ENCODE data around the gene INPP5A. TPM values are rescaled to one million over a fixed set of nuclear protein-coding genes. Genes with fewer than 3 reads are reported as not detected.
A peak's percentile ranks its signal among the peaks of the same experiment; 100 is the strongest.
"Not testable (repeated sequence)": the region's sequence is repeated elsewhere in the genome, so short reads cannot be mapped to it uniquely, and the experiment has no call there.

The INPP5A gene
- total RNA-seq, 1 experiment from 2014 or later, result 32.1 TPM

DNA sequence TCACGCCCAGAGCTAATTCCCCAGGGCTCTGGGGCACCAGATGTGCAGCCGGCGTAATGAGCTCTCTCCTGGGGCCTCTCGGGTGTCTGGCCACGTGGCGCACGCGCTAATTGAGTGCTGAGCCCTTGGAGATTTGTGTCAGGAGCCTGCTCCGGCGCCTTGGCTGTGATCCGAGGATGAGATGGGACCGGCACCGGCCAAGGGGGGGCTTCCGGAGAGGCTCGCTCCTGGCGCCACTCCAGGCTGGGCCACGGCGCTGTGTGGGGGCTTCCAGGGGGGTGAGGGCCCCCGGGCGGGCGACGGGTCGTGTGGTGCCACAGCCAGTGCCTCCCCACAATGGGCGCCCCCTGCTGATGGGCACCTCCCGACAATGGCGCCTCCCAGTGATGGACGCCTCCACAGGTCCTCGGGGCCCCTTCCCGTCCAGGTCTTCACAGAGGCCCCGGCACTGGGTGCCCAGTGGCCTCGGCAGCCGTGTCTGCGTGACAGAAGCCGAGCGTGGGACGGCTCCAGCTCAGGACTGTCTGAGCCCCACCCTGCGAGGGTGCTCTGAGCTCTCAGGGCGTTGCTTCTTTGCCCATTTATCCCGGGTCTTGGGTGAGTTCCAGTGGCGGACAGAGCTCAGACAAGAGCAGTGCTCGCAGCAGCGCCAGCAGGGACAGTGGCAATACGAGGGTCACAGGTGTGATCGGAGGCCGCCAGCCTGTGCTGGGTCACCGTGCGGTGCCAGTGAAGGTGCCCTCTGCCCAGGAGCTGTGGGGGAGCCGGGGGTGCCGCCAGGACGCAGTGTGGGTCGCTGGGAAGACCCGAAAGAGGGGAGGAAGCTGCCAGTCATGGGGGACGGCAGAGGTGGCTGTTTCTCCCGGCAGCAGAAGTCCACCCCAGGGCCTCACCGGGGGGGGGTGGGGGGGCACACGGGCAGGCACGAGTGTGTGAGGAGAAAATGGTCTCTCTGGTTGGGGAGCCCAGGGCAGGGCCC is 256.6 kb downstream of the INPP5A start:
- peak; percentile 55 for DNase-seq (ENCODE audit: low read depth)

DNA sequence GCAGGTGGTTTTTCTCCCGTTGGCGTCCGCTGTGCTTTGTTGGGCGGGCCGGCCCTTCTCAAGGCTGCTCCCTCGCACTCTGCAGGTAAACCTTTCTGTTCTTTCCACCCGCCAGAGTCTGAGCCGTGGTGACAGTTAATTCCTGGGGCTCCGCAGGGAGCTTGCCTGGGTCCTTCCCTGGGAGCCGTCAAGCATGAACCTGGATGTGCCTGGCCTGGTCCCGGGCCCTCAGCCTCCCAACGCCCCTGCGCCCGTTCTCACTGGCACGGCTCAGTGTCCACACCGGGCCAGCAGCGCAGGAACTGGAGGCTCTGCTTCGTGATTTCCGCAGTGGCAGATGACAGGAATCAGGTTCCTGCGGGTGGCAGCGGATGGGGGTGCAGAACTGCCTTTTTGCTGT is 259.3 kb downstream of the INPP5A start:
- DNase-seq (ENCODE audit: low read depth), result no peak

DNA sequence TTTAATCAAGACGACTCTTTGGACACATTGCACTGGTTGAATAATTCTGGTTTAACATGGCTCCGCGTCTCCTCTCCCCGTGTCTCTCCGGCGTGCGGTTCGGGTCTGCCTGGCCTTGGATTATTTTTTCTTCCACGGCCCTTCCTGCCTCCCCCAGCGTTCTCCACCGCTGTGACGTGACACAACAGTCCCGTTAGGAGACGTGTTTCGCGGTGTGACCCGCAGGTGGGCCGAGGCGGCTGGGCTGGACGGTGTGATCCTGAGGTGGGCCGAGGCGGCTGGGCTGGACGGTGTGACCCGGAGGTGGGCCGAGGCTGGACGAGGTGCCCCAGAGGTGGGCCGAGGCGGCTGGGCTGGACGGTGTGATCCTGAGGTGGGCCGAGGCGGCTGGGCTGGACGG is 260.4 kb downstream of the INPP5A start:
- not testable (repeated sequence) for DNase-seq (ENCODE audit: low read depth)

DNA sequence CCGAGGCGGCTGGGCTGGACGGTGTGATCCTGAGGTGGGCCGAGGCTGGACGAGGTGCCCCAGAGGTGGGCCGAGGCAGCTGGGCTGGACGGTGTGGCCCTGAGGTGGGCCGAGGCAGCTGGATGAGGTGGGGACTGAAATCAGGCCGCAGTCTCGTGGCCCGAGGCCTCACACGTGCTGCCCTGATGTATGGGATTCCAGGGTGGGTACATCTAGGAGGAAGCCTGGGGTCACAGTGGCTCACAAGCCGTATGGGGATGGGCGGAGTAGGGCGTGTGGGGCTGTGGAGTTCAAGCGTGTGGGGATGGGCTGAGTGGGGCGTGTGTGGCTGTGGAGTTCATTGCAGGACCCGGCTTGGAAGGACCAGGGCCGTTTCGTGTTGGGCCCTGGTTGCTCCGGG is 260.8 kb downstream of the INPP5A start:
- no peak for DNase-seq (ENCODE audit: low read depth)

DNA sequence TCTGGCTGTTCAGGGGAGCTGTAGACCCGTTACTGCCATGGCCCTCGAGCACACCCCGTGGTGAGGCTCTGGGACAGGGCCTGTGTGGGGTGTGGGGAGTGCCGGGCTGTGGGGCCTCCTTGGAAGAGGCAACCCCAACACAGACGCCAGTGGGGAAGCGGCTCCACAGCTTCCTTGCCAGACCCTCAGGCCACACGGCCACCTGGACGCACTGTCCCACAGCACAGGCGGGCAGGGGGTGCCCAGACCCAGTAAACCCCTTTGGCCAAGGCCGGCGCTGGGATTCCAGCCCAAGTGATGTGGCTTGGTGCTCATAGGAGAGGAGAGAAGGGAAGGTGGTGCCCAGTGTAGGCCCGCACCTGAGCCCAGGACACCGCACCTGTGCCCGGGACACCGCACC is 261.3 kb downstream of the INPP5A start:
- no peak for DNase-seq (ENCODE audit: low read depth)

DNA sequence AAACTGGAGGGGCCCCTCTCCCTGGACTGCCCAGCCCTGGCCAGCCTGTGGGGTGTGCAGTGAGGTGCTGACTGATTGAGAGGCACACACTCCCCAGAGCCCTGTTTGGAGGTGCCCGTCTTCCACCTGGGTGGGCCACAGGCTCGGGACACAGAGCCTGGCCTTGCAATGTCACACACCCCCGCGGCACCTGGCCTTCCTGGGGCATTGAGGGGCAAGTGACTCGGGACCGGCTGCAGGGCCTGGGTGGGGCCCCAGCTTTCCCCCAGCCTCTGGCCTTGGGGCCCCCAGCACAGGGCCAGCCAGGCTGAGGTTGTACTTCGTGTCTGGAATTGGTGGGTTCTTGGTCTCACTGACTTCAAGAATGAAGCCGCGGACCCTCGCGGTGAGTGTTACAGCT is 262.3 kb downstream of the INPP5A start:
- DNase-seq (ENCODE audit: low read depth), result no peak

DNA sequence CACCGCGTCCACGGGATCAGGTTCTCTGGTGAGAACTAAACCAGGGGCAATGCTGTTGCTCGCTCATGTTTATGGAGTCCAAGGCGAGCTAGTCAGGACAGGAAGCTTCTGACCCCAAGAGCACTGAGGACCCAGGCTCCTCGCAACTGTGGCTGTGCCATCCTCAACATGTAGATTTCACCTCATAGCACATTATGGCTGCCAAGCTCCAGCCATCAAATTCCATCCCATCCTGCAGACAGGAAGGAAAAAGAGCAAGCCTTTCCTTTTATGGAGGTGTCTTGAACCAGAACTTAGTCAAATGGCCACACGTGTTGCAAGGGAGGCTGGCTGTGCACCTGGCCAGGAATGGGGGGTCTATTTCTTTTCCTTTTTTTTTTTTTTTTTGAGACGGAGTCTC is 264.5 kb downstream of the INPP5A start:
- no peak for DNase-seq (ENCODE audit: low read depth)

DNA sequence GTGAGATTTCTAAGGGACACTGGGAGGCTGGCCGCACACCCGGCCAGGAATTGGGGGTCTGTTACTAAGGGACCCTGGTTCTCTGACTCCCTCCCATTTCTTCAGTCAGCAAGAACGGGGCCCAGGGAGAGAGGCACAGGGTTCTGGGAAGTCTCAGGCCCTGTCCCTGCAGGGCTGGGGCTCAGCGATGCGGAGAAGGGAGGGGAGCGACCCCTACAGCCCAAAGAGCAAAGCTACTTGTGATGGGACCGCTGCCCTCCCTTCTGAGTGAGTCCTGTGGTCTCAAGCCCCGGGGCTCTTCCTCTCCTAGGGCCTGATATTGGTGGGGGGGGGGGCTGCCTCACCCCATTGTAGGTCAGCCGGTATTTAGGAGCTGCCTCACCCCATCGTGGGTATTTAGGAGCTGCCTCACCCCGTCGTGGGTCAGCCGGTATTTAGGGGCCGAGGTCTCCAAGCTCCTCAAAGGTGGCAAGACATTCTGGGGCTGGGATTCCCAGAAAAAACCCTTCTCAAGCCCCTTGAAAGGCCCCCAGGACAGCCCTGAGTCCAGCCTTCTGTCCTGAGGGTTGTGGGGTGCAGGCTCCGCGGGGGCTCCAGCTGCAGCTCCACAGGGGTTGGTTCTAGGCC is 265.2 kb downstream of the INPP5A start:
- no peak for DNase-seq (ENCODE audit: low read depth)

DNA sequence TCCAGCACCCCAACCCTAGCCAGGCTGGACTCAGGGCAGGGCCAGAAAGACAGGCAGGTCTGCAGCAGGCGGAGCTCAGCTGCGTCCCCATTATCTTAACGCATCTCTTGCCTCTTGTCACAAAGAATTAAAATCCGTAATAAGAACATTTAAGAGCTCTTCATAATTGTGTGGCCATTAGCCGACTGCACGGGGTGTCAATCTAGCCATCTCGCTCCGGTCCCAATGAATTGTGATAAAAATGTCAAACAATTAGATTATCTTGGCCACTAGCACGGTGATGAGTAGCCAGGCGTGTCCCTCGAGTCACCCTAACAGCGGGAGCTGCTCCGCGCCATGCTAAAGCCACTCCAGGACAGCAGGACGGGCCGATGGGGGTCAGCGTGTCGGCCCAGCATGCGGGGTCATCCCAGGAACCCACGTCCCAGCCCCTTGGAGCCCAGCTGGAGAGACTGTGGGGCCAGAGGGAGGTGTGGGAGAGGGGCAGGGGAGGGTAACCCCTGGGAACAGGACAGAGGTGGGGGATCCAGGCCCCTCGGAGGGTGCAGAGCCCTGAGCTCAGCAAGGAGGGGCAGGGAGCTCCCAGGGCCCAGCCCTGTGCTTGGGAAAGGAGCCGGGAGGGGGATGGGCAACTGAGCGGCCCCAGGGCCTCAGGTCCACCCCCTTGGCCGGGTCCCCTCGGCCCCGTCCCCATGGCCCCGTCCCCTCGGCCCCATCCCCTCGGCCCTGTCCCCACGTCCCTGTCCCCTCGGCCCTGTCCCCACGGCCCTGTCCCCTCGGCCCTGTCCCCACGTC is 266.0 kb downstream of the INPP5A start:
- no peak for DNase-seq (ENCODE audit: low read depth)

DNA sequence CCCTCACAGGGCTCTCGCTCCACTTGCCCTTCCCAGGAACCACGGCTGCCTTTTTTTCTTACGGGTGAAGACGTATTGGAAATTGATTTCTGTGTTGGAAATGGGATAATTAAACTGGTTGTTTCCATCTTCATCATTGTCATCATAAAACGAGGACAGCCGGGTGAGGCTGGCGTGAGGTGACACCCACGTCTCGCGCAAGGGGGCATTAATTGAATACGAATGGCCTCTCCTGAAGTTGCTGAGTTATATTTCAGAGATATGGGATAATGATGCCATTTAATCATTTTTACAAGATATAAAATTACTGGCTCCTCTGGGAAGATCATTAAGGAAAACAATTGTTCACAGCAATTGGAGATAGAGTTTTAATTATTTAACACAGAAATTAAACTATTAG is 266.7 kb downstream of the INPP5A start:
- no peak for DNase-seq (ENCODE audit: low read depth)

DNA sequence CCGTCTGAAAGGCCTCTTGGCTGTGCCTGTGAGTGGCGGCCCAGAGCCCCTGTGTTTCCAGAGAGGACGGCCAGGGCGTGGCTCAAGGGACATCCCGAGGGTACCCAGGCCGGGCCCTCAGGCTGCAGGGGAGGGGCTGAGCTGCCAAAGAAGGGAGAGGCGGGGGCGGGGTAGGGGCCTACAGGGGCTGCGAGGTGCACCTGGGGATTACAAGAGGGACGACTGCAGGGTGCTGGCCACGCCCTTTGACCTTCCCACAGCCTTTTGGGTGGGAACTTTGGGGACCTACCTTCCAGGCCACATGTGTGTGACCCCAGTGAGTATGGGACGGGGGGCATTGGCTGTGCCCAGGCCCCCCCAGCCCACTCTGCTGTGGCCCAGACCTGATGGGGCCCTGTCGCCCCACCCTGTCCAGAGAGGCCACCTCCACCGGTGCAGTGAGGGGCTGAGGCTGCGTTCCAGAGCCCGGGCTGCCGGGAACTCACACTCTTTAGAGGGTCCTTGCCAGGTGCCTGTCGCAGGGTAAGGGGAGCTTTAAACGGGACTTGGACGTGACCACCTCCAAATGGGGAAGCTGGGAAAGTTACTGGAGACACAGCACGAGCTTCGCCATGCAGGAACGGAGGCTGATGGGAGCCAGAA is 267.3 kb downstream of the INPP5A start:
- DNase-seq (ENCODE audit: low read depth), result no peak

DNA sequence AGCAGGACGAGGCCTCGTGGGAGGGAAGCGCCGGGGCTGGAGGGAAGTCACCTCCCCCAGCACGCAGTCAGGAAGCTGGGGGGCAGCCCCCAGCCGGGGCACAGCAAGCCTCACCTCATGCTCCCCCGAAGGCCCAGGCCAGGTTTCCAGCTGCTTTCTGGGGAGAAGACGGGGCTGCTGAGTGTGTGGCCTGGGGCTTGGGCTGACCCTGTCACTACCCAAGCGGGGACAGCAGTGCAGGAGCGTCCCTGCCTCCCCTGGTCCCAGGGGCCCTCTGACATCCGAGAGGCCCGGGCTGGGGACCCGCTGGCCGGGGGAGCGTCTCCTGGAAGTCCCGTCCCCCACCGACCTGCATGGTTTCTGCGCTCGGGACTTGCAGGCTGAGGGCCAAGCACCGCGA is 268.0 kb downstream of the INPP5A start:
- no peak for DNase-seq (ENCODE audit: low read depth)

DNA sequence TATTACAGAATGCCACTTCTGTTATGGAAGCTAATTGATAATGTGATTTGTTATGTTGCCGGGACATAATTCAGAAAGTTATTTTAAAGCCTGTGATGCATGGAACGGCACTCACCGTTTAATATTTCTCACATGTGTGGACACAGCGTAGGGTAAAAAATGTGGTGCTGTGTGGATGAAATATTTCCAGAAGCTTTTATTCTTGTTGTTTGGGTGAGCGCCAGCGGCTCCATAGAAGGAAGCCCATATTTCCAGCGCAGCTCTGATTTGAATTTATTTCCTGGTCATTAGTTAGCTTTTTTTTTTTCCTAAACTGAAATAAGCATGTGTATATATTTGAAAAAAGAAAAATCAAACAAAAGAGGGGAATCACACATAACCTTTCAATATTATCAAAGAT is 268.5 kb downstream of the INPP5A start:
- no peak for DNase-seq (ENCODE audit: low read depth)

DNA sequence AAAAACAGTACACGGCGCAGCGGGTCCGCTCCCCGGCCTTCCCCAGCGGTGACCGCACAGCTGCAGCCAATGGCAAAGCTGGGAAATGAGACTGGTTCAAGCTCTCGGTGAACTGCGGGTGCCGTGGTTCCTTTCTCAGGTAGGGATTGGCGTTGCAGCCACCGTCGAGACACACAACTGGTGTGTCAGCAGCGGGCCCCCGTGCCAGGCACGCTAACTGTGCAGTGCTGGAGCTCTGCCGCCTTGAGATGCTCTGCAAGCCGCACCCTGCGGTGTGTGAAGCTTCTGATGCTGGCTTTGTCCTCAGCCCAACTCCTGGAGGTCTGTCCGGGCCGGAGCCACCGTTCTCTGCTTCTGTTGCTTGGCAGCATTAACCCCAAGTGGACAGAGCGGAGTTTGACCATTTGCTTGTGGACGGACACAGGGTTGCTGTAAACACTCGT is 269.0 kb downstream of the INPP5A start:
- no peak for DNase-seq (ENCODE audit: low read depth)

DNA sequence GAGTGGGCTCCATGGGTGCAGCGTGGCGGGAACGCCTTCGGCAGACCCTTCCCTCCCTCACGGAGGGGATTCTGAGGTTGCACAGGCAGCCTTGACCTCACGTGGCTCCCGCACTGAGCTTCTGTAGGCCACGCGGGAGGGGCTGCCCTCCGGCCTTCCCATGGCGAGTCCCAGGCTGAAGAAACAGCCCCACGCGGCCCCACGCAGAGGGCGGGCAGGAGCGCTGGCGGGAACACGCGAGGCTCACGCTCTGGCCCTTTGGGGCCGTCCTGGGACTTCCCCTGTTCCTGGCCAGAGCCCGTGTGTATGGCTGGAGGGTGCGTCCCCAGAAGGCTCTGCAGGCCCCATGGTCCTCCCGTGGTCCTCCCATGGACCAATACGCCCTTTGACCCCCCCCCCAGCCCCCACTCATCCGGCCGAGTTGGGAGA is 270.0 kb downstream of the INPP5A start:
- DNase-seq (ENCODE audit: low read depth), result no peak

DNA sequence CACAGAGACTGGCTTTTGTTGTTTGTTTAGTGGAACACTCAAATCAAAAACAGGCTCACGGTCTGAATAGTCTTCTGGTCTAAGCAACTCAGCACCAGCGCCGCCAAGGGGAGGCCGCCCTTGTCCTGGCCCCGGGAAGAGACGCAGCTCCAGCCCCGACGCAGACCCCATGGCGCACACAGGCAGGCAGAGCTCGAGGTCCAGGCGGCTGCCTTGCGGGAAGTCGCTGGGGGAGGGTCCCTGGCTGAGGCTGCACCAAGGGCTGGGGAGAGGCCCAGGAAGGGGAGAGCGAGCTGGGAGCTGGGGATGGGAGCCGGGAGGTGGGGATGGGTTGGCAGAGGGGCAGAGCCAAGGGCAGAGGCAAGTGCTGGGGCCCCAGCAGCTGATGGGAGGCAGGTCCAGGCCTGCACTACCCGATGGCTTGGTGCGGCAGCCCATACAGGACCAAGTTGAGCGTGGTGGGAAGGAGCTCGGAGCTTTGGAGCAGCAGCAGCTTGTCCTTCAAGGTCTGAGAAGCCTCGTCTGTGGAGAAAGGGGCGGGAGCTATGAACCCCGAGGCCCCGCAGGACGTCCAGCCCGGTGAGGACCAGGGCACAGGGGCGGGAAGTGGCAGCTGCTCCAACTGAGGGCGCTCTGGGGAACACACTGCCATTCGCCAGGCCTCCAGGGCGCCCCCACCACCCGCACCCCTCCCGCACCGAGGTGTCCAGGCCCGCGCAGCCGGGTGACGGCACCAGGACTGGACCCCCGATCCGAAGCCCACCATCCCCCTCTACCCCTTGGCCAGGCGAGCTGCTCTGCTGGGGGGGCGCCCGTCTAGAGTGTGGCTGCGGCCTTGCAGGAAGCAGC is 271.0 kb downstream of the INPP5A start:
- no peak for DNase-seq (ENCODE audit: low read depth)

DNA sequence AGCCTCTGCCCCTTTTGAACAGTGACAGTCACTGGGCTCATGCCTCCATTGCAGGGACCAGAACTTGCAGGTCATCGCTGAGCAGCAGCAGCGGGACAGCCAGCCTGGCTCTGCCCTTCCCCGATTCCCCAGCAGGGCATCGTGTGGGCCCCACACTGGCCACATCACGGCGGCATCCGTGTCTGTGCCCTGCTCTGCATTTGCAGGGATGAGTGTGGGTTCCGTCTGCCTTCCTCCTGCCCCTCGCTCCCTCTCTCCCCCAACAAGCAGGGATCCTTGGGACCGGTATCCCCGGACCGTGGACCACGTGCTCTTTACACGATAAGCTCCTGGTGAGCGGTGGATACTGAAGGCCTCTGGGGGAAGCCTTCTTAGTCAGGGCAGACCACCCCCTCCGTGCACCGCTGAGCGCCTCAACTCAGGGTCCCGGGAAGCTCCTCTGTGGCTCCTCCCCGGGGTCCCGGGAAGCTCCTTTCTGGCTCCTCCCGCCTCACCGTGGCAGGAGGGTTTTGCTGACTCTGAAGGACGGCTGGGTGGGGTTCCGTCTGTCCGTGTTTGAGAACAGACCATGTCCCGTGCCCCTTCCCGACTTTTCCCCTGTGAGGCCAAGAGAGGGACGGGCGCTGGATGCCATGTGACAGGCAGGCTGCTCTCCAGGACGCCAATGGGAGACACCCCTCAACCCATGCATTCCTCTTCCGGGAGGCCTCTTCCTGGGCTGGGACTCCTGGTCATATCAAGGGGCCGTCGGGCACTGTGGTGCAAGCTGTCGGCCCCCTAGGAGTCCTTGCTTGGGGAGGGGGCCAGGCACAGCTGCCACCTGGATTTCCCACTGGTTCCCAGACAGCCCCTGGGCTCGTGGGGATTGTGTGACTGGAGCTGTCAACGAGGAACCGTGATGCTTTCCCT is 271.9 kb downstream of the INPP5A start:
- no peak for DNase-seq (ENCODE audit: low read depth)

DNA sequence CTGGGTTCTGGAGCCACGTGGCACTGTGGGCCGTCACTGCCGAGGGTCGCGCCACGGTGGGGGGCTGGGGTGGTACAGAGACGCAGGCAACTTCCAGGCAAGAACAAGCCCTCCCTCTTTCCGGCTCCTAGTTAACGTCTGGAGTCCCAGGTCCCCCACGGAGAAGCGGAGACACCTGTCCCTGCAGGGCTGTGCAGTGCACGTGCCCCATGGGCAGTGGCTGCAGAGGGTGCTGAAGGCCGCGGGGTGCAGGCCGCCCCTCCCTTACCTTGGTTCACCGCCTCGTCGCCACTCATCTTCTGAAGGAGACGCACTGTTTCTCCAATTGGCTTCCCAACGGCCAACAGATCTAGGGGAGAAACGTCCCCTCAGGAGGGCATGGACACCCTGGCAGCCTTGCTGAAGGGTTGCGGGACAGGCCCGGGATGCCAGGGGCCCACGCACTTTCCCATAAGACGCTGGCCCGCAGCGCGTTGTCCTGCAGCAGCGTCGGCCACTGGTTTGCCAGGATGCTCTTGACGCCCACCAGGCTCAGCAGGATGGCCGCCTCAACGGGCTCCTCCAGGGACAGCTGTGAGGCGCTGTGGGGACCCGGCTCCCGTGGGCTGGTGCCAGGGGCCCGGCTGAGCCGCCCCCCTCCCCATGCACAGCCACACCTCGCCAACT is 272.7 kb downstream of the INPP5A start:
- DNase-seq (ENCODE audit: low read depth), result no peak

Measured in Daoy (cell line).